Measurements from ENCODE around the gene TESK2.

The TESK2 gene

GRCh38 chr1:45299981-45300668, 190.8 kb downstream of the TESK2 start:
- peak in 7 of 14 donors; percentile 3 to 47 (median 16) for DNase-seq

DNA sequence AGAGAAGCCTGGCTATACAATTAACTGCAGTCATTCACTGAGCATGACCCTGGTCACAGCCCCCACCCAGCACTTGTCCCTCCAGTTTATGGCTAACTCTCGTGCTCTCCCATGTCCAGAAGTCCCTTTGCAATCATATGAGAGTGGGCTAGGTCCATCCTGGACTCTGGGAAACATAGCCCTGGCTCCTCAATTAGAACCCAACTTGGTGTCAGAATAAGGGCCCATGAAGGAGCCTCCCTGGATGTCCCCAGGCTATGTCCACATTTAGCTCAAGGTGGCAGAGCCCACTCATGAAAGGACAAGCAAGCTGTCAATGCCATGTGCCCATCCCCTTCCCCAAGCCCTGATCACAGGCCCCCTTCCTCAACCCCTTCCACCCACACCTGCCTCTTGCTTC, 191.7 kb downstream of the TESK2 start:
- no peak for DNase-seq

GRCh38 chr1:45297666-45298356, 193.2 kb downstream of the TESK2 start:
- peak in 3 of 14 donors; percentile 6 to 56 (median 14) for DNase-seq
